ENCODE data around the gene ZC3H12C.
A peak's percentile ranks its signal among the peaks of the same experiment; 100 is the strongest.

The ZC3H12C gene

GRCh38 chr11:110093407-110094297, 460 bp downstream of the ZC3H12C start:
- in situ Hi-C loops (cut with HindIII; ENCODE audit: low pct_ligation_motif_present, low pct_unique_long_range_greater_than_20kb, low sequenced_read_pairs): no loop called here
- peak; percentile 45 for DNase-seq

GRCh38 chr11:110094298-110095285, 1.4 kb downstream of the ZC3H12C start:
- DNase-seq: no peak
- in situ Hi-C loops (cut with HindIII; ENCODE audit: low pct_ligation_motif_present, low pct_unique_long_range_greater_than_20kb, low sequenced_read_pairs): no loop called here

GRCh38 chr11:110095554-110095953, 2.4 kb downstream of the ZC3H12C start:
- in situ Hi-C loops (cut with HindIII; ENCODE audit: low pct_ligation_motif_present, low pct_unique_long_range_greater_than_20kb, low sequenced_read_pairs): no loop called here
- peak; percentile 48 for DNase-seq

- DNase-seq: no peak
- in situ Hi-C loops (cut with HindIII; ENCODE audit: low pct_ligation_motif_present, low pct_unique_long_range_greater_than_20kb, low sequenced_read_pairs): no loop called here
These were observed 3.3 kb downstream of the ZC3H12C start for GRCh38 chr11:110096496-110096895.

GRCh38 chr11:110097459-110098012, 4.3 kb downstream of the ZC3H12C start:
- in situ Hi-C loops (cut with HindIII; ENCODE audit: low pct_ligation_motif_present, low pct_unique_long_range_greater_than_20kb, low sequenced_read_pairs): no loop called here
- DNase-seq: no peak

- no peak for DNase-seq
These were observed 5.5 kb downstream of the ZC3H12C start for GRCh38 chr11:110098645-110099044.

GRCh38 chr11:110100476-110101240, 7.5 kb downstream of the ZC3H12C start:
- in situ Hi-C loops (cut with HindIII; ENCODE audit: low pct_ligation_motif_present, low pct_unique_long_range_greater_than_20kb, low sequenced_read_pairs): no loop called here
- no peak for DNase-seq

More at GRCh38 chr11:110098645-110099044, 5.5 kb downstream of the ZC3H12C start:
- in situ Hi-C loops (cut with HindIII; ENCODE audit: low pct_ligation_motif_present, low pct_unique_long_range_greater_than_20kb, low sequenced_read_pairs): no loop called here

- in situ Hi-C loops (cut with HindIII; ENCODE audit: low pct_ligation_motif_present, low pct_unique_long_range_greater_than_20kb, low sequenced_read_pairs): no loop called here
- DNase-seq: no peak
These were observed 13.6 kb downstream of the ZC3H12C start for GRCh38 chr11:110106713-110107274.

- in situ Hi-C loops (cut with HindIII; ENCODE audit: low pct_ligation_motif_present, low pct_unique_long_range_greater_than_20kb, low sequenced_read_pairs): no loop called here
- DNase-seq: no peak
These were observed 17.7 kb downstream of the ZC3H12C start for GRCh38 chr11:110110854-110111253.

- in situ Hi-C loops (cut with HindIII; ENCODE audit: low pct_ligation_motif_present, low pct_unique_long_range_greater_than_20kb, low sequenced_read_pairs): no loop called here
- DNase-seq: no peak
These were observed 19.3 kb downstream of the ZC3H12C start for GRCh38 chr11:110112457-110112856.

GRCh38 chr11:110113505-110113904, 20.3 kb downstream of the ZC3H12C start:
- no peak for DNase-seq
- in situ Hi-C loops (cut with HindIII; ENCODE audit: low pct_ligation_motif_present, low pct_unique_long_range_greater_than_20kb, low sequenced_read_pairs): no loop called here

GRCh38 chr11:110113973-110114372, 20.8 kb downstream of the ZC3H12C start:
- no peak for DNase-seq
- in situ Hi-C loops (cut with HindIII; ENCODE audit: low pct_ligation_motif_present, low pct_unique_long_range_greater_than_20kb, low sequenced_read_pairs): no loop called here

- DNase-seq: no peak
- in situ Hi-C loops (cut with HindIII; ENCODE audit: low pct_ligation_motif_present, low pct_unique_long_range_greater_than_20kb, low sequenced_read_pairs): no loop called here
These were observed 26.1 kb downstream of the ZC3H12C start for GRCh38 chr11:110119317-110119716.

- DNase-seq: peak; percentile 13
- in situ Hi-C loops (cut with HindIII; ENCODE audit: low pct_ligation_motif_present, low pct_unique_long_range_greater_than_20kb, low sequenced_read_pairs): no loop called here
These were observed 28.0 kb downstream of the ZC3H12C start for GRCh38 chr11:110121204-110121603.

- in situ Hi-C loops (cut with HindIII; ENCODE audit: low pct_ligation_motif_present, low pct_unique_long_range_greater_than_20kb, low sequenced_read_pairs): no loop called here
- no peak for DNase-seq
These were observed 29.8 kb downstream of the ZC3H12C start for GRCh38 chr11:110123003-110123402.

- in situ Hi-C loops (cut with HindIII; ENCODE audit: low pct_ligation_motif_present, low pct_unique_long_range_greater_than_20kb, low sequenced_read_pairs): no loop called here
- no peak for DNase-seq
These were observed 31.4 kb downstream of the ZC3H12C start for GRCh38 chr11:110124605-110125004.

GRCh38 chr11:110125632-110126031, 32.4 kb downstream of the ZC3H12C start:
- peak; percentile 8 for DNase-seq
- in situ Hi-C loops (cut with HindIII; ENCODE audit: low pct_ligation_motif_present, low pct_unique_long_range_greater_than_20kb, low sequenced_read_pairs): no loop called here

GRCh38 chr11:110126936-110127335, 33.7 kb downstream of the ZC3H12C start:
- in situ Hi-C loops (cut with HindIII; ENCODE audit: low pct_ligation_motif_present, low pct_unique_long_range_greater_than_20kb, low sequenced_read_pairs): no loop called here

More at GRCh38 chr11:110126936-110127335, 33.7 kb downstream of the ZC3H12C start:
- DNase-seq: no peak

Measured in ACHN (cell line).